HepG2 (cell line): ENCODE results near the gene CBLC. TPM values are rescaled to one million over a fixed set of nuclear protein-coding genes. Genes with fewer than 3 reads are reported as not detected.
A peak's percentile ranks its signal among the peaks of the same experiment; 100 is the strongest.

Experiments used
- HNF4A ChIP-seq: sonication (generic); formaldehyde crosslinking; IDR thresholded peaks from 2 replicates; pipeline ENCODE4 v1.4.0; 2020; ENCODE audit warnings: missing genetic modification reagents
- HNF4G ChIP-seq, 2 experiments: sonication (generic) in 1 of 2; formaldehyde crosslinking in 1 of 2; IDR thresholded peaks; 2 replicates each; pipeline versions ENCODE4 v1.4.0 to v1.6.1; 2011 to 2020; ENCODE audit warnings: borderline replicate concordance in 2 of 2, low read depth in 2 of 2, mild to moderate bottlenecking in 2 of 2, low read length in 1 of 2, missing genetic modification reagents in 1 of 2, moderate library complexity in 1 of 2
- KDM3A ChIP-seq: IDR thresholded peaks from 2 replicates; pipeline ENCODE4 v1.6.1; 2018; ENCODE audit warnings: low read depth, missing compliant biosample characterization
- NFKBIZ ChIP-seq: IDR thresholded peaks from 2 replicates; pipeline ENCODE4 v1.6.1; 2018; ENCODE audit warnings: missing genetic modification reagents, missing compliant biosample characterization
- RFXANK ChIP-seq: IDR thresholded peaks from 2 replicates; pipeline ENCODE4 v1.6.1; 2016
- TRIM22 ChIP-seq: fragments of 450-650 bp; IDR thresholded peaks from 2 replicates; pipeline ENCODE4 v1.6.1; 2017
- ZHX2 ChIP-seq, 2 experiments: sonication (generic) in 1 of 2; formaldehyde crosslinking in 1 of 2; IDR thresholded peaks; 2 replicates each; pipeline versions ENCODE4 v1.6.1 to v1.9.0; 2014 to 2022; ENCODE audit warnings: antibody characterized with exemption in 1 of 2, borderline replicate concordance in 1 of 2, inconsistent platforms in 1 of 2, low read depth in 1 of 2, missing genetic modification reagents in 1 of 2
- ZNF614 ChIP-seq: IDR thresholded peaks from 2 replicates; pipeline ENCODE4 v1.6.1; 2018; ENCODE audit warnings: missing biosample characterization, missing genetic modification reagents, inconsistent platforms, borderline replicate concordance
- polyA plus RNA-seq, 8 experiments: library from polyadenylated mRNA; depleted of rRNA in 3 of 8; stranded (reverse) in 7 of 8; unstranded in 1 of 8; fragments of >200 nt; fragmentation: Illumina TruSeq in 4 of 8; extraction: Trizol in 4 of 8; gene quantifications; 2 replicates each; pipeline versions ENCODE4 v1.2.1 to v1.2.3, GENCODE V29; 2011 to 2016; ENCODE audit warnings: low read depth in 4 of 8, missing spikeins in 1 of 8, mixed read lengths in 1 of 8; ENCODE audit not compliant: insufficient read depth in 1 of 8
- total RNA-seq, 5 experiments: library from RNA; depleted of rRNA; stranded (reverse); fragments of >200 nt; fragmentation: Illumina TruSeq; extraction: Trizol; gene quantifications; 2 replicates each; pipeline ENCODE4 v1.2.3, GENCODE V29; 2016; ENCODE audit warnings: low read depth in 1 of 5

Gene CBLC
- total and polyA plus RNA-seq, 2 of the 13 experiments (the other 11 are each of a cell fraction or from before 2014, with no cell fraction given), result 1.8 to 2.6 TPM

- TF ChIP-seq ZHX2 (IDR thresholded peaks at IDR 0.05; ENCODE audit: low read depth) (no peak), ZHX2 (CRISPR knock-in tag; IDR thresholded peaks at IDR 0.05; ENCODE audit: borderline replicate concordance) (no peak), KDM3A (CRISPR knock-in tag) (no peak), HNF4G (IDR thresholded peaks at IDR 0.05; ENCODE audit: borderline replicate concordance, low read depth, low read length) (peak; percentile 56; the same call in 1 of the 2 replicates), HNF4G (CRISPR knock-in tag; IDR thresholded peaks at IDR 0.05; ENCODE audit: borderline replicate concordance, low read depth) (no peak), HNF4A (CRISPR knock-in tag) (peak; percentile 57), TRIM22 (no peak), NFKBIZ (CRISPR knock-in tag) (no peak), RFXANK (0 out of 2 replicates have a peak, but pooled peaks have one; percentile 18), ZNF614 (peak; percentile 11; the same call in 1 of the 2 replicates)
Observed at GRCh38 chr19:44799627-44800346, 22.1 kb downstream of the CBLC start (continued).
